GM12878 (cell line): ENCODE measurements around the gene PTPRD.

Source experiments
- EZH2 ChIP-seq: IDR thresholded peaks from 2 replicates; pipeline ENCODE4 v1.6.1; 2012; ENCODE audit warnings: low read depth, mild to moderate bottlenecking, control low read depth, inconsistent platforms, low read length, borderline replicate concordance; ENCODE audit not compliant: control insufficient read depth
- FOS ChIP-seq: IDR thresholded peaks from 3 replicates; pipeline ENCODE4 v1.6.1; 2011; ENCODE audit warnings: borderline replicate concordance; ENCODE audit not compliant: insufficient read length; ENCODE audit errors: extremely low read depth
- POLR2AphosphoS5 ChIP-seq: IDR thresholded peaks from 2 replicates; pipeline ENCODE4 v1.6.1; 2011; ENCODE audit warnings: mild to moderate bottlenecking, low read length, inconsistent platforms
- SRF ChIP-seq, 2 experiments: IDR thresholded peaks; 2 replicates each; pipeline ENCODE4 v1.6.1; 2011; ENCODE audit warnings: low read depth in 2 of 2, low read length in 2 of 2, mild to moderate bottlenecking in 1 of 2, moderate library complexity in 1 of 2
- SUZ12 ChIP-seq: fragments of 200-600 bp; sonication (generic); IDR thresholded peaks from one replicate; pipeline ENCODE4 v1.6.1; 2018; ENCODE audit warnings: antibody characterized with exemption, mild to moderate bottlenecking; ENCODE audit not compliant: unreplicated experiment
- TCF7 ChIP-seq: IDR thresholded peaks from 2 replicates; pipeline ENCODE4 v1.6.1; 2014; ENCODE audit warnings: antibody characterized with exemption, borderline replicate concordance
- ZNF274 ChIP-seq: IDR thresholded peaks from one replicate; pipeline ENCODE4 v1.8.0; 2011; ENCODE audit not compliant: insufficient read length, insufficient read depth
- TF ChIP-seq, protein P1 (sequence below): IDR thresholded peaks from 2 replicates; pipeline ENCODE4 v1.6.1; 2012; ENCODE audit warnings: low read depth, low read length, improper control_type of control experiment
- TF ChIP-seq, protein P2 (sequence below): fragments of 150-350 bp; IDR thresholded peaks from 2 replicates; pipeline ENCODE4 v1.6.1; 2016; ENCODE audit warnings: low read depth, low read length
- TF ChIP-seq, protein P3 (sequence below): IDR thresholded peaks from 2 replicates; pipeline ENCODE4 v1.6.1; 2012; ENCODE audit warnings: low read length, inconsistent platforms

DNA sequence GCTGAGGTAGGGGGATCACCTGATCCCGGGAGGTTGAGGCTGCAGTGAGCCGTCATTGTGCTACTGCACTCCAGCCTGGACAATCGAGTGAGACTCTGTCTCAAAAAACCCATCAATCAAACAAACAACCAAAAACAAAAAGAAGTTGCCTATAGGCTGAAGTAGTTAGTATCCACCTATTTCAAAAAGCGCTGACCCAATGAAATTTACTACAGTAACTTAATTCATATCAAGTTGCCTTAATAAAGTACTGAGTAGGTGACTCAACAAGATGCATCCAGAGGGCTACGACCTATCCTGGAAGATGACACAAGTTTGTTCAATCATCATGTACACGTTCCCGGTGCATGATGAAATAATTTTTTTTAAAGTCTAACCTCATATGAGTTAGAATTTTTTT, 2164.6 kb downstream of the PTPRD start:
- TF ChIP-seq, protein P1, sequence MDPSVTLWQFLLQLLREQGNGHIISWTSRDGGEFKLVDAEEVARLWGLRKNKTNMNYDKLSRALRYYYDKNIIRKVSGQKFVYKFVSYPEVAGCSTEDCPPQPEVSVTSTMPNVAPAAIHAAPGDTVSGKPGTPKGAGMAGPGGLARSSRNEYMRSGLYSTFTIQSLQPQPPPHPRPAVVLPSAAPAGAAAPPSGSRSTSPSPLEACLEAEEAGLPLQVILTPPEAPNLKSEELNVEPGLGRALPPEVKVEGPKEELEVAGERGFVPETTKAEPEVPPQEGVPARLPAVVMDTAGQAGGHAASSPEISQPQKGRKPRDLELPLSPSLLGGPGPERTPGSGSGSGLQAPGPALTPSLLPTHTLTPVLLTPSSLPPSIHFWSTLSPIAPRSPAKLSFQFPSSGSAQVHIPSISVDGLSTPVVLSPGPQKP: no peak
- TF ChIP-seq TCF7 (no peak), POLR2AphosphoS5 (no peak), ZNF274 (no peak), EZH2 (no peak), SRF (IDR thresholded peaks at IDR 0.05; ENCODE audit: low read depth in 2 of 2, low read length in 2 of 2) (no peak), SUZ12 (no peak), FOS (no peak)
- TF ChIP-seq, protein P2, sequence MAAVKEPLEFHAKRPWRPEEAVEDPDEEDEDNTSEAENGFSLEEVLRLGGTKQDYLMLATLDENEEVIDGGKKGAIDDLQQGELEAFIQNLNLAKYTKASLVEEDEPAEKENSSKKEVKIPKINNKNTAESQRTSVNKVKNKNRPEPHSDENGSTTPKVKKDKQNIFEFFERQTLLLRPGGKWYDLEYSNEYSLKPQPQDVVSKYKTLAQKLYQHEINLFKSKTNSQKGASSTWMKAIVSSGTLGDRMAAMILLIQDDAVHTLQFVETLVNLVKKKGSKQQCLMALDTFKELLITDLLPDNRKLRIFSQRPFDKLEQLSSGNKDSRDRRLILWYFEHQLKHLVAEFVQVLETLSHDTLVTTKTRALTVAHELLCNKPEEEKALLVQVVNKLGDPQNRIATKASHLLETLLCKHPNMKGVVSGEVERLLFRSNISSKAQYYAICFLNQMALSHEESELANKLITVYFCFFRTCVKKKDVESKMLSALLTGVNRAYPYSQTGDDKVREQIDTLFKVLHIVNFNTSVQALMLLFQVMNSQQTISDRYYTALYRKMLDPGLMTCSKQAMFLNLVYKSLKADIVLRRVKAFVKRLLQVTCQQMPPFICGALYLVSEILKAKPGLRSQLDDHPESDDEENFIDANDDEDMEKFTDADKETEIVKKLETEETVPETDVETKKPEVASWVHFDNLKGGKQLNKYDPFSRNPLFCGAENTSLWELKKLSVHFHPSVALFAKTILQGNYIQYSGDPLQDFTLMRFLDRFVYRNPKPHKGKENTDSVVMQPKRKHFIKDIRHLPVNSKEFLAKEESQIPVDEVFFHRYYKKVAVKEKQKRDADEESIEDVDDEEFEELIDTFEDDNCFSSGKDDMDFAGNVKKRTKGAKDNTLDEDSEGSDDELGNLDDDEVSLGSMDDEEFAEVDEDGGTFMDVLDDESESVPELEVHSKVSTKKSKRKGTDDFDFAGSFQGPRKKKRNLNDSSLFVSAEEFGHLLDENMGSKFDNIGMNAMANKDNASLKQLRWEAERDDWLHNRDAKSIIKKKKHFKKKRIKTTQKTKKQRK: no peak
- TF ChIP-seq, protein P3, sequence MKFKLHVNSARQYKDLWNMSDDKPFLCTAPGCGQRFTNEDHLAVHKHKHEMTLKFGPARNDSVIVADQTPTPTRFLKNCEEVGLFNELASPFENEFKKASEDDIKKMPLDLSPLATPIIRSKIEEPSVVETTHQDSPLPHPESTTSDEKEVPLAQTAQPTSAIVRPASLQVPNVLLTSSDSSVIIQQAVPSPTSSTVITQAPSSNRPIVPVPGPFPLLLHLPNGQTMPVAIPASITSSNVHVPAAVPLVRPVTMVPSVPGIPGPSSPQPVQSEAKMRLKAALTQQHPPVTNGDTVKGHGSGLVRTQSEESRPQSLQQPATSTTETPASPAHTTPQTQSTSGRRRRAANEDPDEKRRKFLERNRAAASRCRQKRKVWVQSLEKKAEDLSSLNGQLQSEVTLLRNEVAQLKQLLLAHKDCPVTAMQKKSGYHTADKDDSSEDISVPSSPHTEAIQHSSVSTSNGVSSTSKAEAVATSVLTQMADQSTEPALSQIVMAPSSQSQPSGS: no peak
